SK-N-SH treated with all-trans-retinoic acid at 6 μM for 48 hours (cell line): ENCODE data around the gene ATP11A.

Experiments
- ATAC-seq: fragments of 200-7000 bp; cut with Tn5 transposase; 3 replicates; pipeline ENCODE4 v1.9.1; 2020; ENCODE audit warnings: mild to moderate bottlenecking, moderate library complexity
- ARNTL ChIP-seq: fragments of 450-650 bp; formaldehyde crosslinking; IDR thresholded peaks from 2 replicates; pipeline ENCODE4 v1.5.0; 2020; ENCODE audit warnings: low read depth, mild to moderate bottlenecking, moderate library complexity, borderline replicate concordance
- BACH2 ChIP-seq: fragments of 250-450 bp; sonication (Bioruptor Pico); IDR thresholded peaks from 2 replicates; pipeline ENCODE4 v1.9.0; 2021; ENCODE audit warnings: mild to moderate bottlenecking, borderline replicate concordance
- CSDC2 ChIP-seq: fragments of 250-450 bp; sonication (Bioruptor Pico); IDR thresholded peaks from 2 replicates; pipeline ENCODE4 v1.5.0; 2020; ENCODE audit warnings: mild to moderate bottlenecking, moderate library complexity
- ESRRG ChIP-seq: fragments of 250-450 bp; sonication (Bioruptor Pico); IDR thresholded peaks from 2 replicates; pipeline ENCODE4 v1.6.1; 2021; ENCODE audit warnings: mild to moderate bottlenecking
- GLIS3 ChIP-seq: fragments of 250-450 bp; sonication (Bioruptor Pico); IDR thresholded peaks from 2 replicates; pipeline ENCODE4 v1.5.0; 2020; ENCODE audit warnings: mild to moderate bottlenecking, moderate library complexity
- ISL1 ChIP-seq: fragments of 250-450 bp; sonication (Bioruptor Pico); IDR thresholded peaks from 2 replicates; pipeline ENCODE4 v2.1.2; 2022; ENCODE audit warnings: mild to moderate bottlenecking, moderate library complexity
- OSR1 ChIP-seq: fragments of 250-450 bp; sonication (Bioruptor Pico); IDR thresholded peaks from 2 replicates; pipeline ENCODE4 v1.8.0; 2022; ENCODE audit warnings: moderate library complexity, mild to moderate bottlenecking, inconsistent platforms
- PATZ1 ChIP-seq: fragments of 250-450 bp; sonication (Bioruptor Pico); IDR thresholded peaks from 2 replicates; pipeline ENCODE4 v1.8.0; 2020; ENCODE audit warnings: mild to moderate bottlenecking, moderate library complexity, borderline replicate concordance
- POU6F1 ChIP-seq: fragments of 250-450 bp; sonication (Bioruptor Pico); IDR thresholded peaks from 2 replicates; pipeline ENCODE4 v1.8.0; 2021; ENCODE audit warnings: low read depth, mild to moderate bottlenecking, moderate library complexity, borderline replicate concordance
- PPARA ChIP-seq: fragments of 250-450 bp; sonication (Bioruptor Pico); IDR thresholded peaks from 2 replicates; pipeline ENCODE4 v1.5.0; 2020; ENCODE audit warnings: mild to moderate bottlenecking, borderline replicate concordance
- SNAI2 ChIP-seq: fragments of 250-450 bp; sonication (Bioruptor Pico); IDR thresholded peaks from 2 replicates; pipeline ENCODE4 v1.5.0; 2020; ENCODE audit warnings: mild to moderate bottlenecking, moderate library complexity
- TOX ChIP-seq: fragments of 250-450 bp; sonication (Bioruptor Pico); IDR thresholded peaks from 2 replicates; pipeline ENCODE4 v1.8.0; 2021; ENCODE audit warnings: mild to moderate bottlenecking, moderate library complexity, borderline replicate concordance
- TSHZ2 ChIP-seq: fragments of 250-450 bp; sonication (Bioruptor Pico); IDR thresholded peaks from 2 replicates; pipeline ENCODE4 v1.5.0; 2020; ENCODE audit warnings: mild to moderate bottlenecking, moderate library complexity
- ZC3H10 ChIP-seq: fragments of 250-450 bp; sonication (Bioruptor Pico); IDR thresholded peaks from 2 replicates; pipeline ENCODE4 v1.5.1; 2021; ENCODE audit warnings: mild to moderate bottlenecking, moderate library complexity
- ZFP30 ChIP-seq: fragments of 450-650 bp; formaldehyde crosslinking; IDR thresholded peaks from 2 replicates; pipeline ENCODE4 v1.5.0; 2022; ENCODE audit warnings: mild to moderate bottlenecking, moderate library complexity
- ZNF565 ChIP-seq: fragments of 450-650 bp; formaldehyde crosslinking; conservative IDR thresholded peaks from 2 replicates; pipeline ENCODE4 v1.5.0; 2020; ENCODE audit warnings: low read depth, mild to moderate bottlenecking, moderate library complexity
- ZNF70 ChIP-seq: fragments of 450-650 bp; formaldehyde crosslinking; IDR thresholded peaks from 2 replicates; pipeline ENCODE4 v1.5.0; 2020; ENCODE audit warnings: mild to moderate bottlenecking, moderate library complexity
- ZNF8 ChIP-seq: fragments of 450-650 bp; formaldehyde crosslinking; IDR thresholded peaks from 2 replicates; pipeline ENCODE4 v1.5.0; 2020; ENCODE audit warnings: mild to moderate bottlenecking, moderate library complexity

ATP11A gene

GRCh38 chr13:112774829-112775565 lies 85.2 kb downstream of the ATP11A start:
- TF ChIP-seq ISL1 (CRISPR knock-in tag): no peak
- TF ChIP-seq CSDC2: no peak
- no peak for TF ChIP-seq ESRRG (CRISPR knock-in tag)
- no peak for TF ChIP-seq ARNTL (CRISPR knock-in tag)
- TF ChIP-seq ZNF70: no peak
- no peak for TF ChIP-seq ZNF565
- TF ChIP-seq OSR1: no peak
- no peak for TF ChIP-seq PATZ1 (CRISPR knock-in tag)
- TF ChIP-seq ZNF8: no peak
- no peak for TF ChIP-seq TOX
- TF ChIP-seq ZC3H10 (CRISPR knock-in tag): no peak
- TF ChIP-seq GLIS3: no peak
- TF ChIP-seq ZFP30 (CRISPR knock-in tag): no peak
- no peak for TF ChIP-seq POU6F1 (CRISPR knock-in tag)
- TF ChIP-seq BACH2 (CRISPR knock-in tag): no peak
- no peak for ATAC-seq

- TF ChIP-seq ZNF565: no peak
- TF ChIP-seq ZFP30 (CRISPR knock-in tag): no peak
- TF ChIP-seq ZC3H10 (CRISPR knock-in tag): no peak
- TF ChIP-seq ZNF8: no peak
- no peak for TF ChIP-seq BACH2 (CRISPR knock-in tag)
- no peak for ATAC-seq
Measured at GRCh38 chr13:112775791-112776279, 86.0 kb downstream of the ATP11A start.

GRCh38 chr13:112776354-112776753 lies 86.5 kb downstream of the ATP11A start:
- TF ChIP-seq OSR1 (no peak), SNAI2 (CRISPR knock-in tag) (no peak), ZNF70 (no peak), TOX (no peak), BACH2 (CRISPR knock-in tag) (no peak), ZNF565 (no peak), ISL1 (CRISPR knock-in tag) (no peak), TSHZ2 (CRISPR knock-in tag) (no peak), ESRRG (CRISPR knock-in tag) (no peak)
- no peak for ATAC-seq

- ATAC-seq: no peak
- TF ChIP-seq ZNF70: no peak
- TF ChIP-seq OSR1: no peak
- no peak for TF ChIP-seq PPARA (CRISPR knock-in tag)
- TF ChIP-seq POU6F1 (CRISPR knock-in tag): no peak
- no peak for TF ChIP-seq ARNTL (CRISPR knock-in tag)
Measured at GRCh38 chr13:112776971-112777370, 87.1 kb downstream of the ATP11A start.
